Activated CD4-positive, alpha-beta T cell treated with anti-CD3 and anti-CD28 coated beads, Interleukin-2, amount 50 U/mL, for 4 hours (primary cell): ENCODE measurements around the gene RAP1A.
A peak's percentile ranks its signal among the peaks of the same experiment; 100 is the strongest.
"Not testable (repeated sequence)": the region's sequence is repeated elsewhere in the genome, so short reads cannot be mapped to it uniquely, and the experiment has no call there.

Source experiments
- DNase-seq, 2 experiments: peaks; one replicate each; pipeline ENCODE4 v3.0.0-alpha.2; 2020

The RAP1A gene

GRCh38 chr1:111599781-111600693 is 19.6 kb upstream of the RAP1A start:
- no peak for DNase-seq

GRCh38 chr1:111600886-111601386 is 18.7 kb upstream of the RAP1A start:
- DNase-seq, result no peak

GRCh38 chr1:111602302-111602701 is 17.3 kb upstream of the RAP1A start:
- no peak for DNase-seq

- no peak for DNase-seq
Observed at GRCh38 chr1:111602974-111603373, 16.6 kb upstream of the RAP1A start.

- peak; percentile 62 to 66 for DNase-seq
Observed at GRCh38 chr1:111603979-111604378, 15.6 kb upstream of the RAP1A start.

- DNase-seq, result no peak
Observed at GRCh38 chr1:111604931-111605330, 14.7 kb upstream of the RAP1A start.

GRCh38 chr1:111605576-111605975 is 14.0 kb upstream of the RAP1A start:
- DNase-seq, result no peak

- not testable (repeated sequence) for DNase-seq
Observed at GRCh38 chr1:111606457-111607215, 13.0 kb upstream of the RAP1A start.

GRCh38 chr1:111608528-111608927 is 11.1 kb upstream of the RAP1A start:
- DNase-seq, result not testable (repeated sequence)

GRCh38 chr1:111611986-111612385 is 7.6 kb upstream of the RAP1A start:
- no peak for DNase-seq

GRCh38 chr1:111615870-111616715 is 3.5 kb upstream of the RAP1A start:
- DNase-seq, result peak in 1 of 2 experiments; percentile 40

GRCh38 chr1:111618081-111618480 is 1.5 kb upstream of the RAP1A start:
- no peak for DNase-seq

- DNase-seq, result no peak
Observed at GRCh38 chr1:111618961-111619634, 491 bp upstream of the RAP1A start.

- DNase-seq, result no peak
Observed at GRCh38 chr1:111620441-111620971, 917 bp downstream of the RAP1A start.

- DNase-seq, result peak in 1 of 2 experiments; percentile 28
Observed at GRCh38 chr1:111621050-111621449, 1.5 kb downstream of the RAP1A start.

GRCh38 chr1:111622166-111622565 is 2.6 kb downstream of the RAP1A start:
- no peak for DNase-seq

- no peak for DNase-seq
Observed at GRCh38 chr1:111624382-111624781, 4.8 kb downstream of the RAP1A start.

GRCh38 chr1:111625276-111625675 is 5.7 kb downstream of the RAP1A start:
- DNase-seq, result no peak

GRCh38 chr1:111628153-111628552 is 8.6 kb downstream of the RAP1A start:
- no peak for DNase-seq

- DNase-seq, result no peak
Observed at GRCh38 chr1:111629190-111629954, 9.8 kb downstream of the RAP1A start.

- no peak for DNase-seq
Observed at GRCh38 chr1:111630567-111630966, 11.0 kb downstream of the RAP1A start.
